ENCODE results near the gene LAG3.
"Not testable (repeated sequence)": the region's sequence is repeated elsewhere in the genome, so short reads cannot be mapped to it uniquely, and the experiment has no call there.

The LAG3 gene

GRCh38 chr12:6772331-6772695, at the start of gene LAG3:
LAG3 (plus strand) TSS chr12:6772520; CDS start chr12:6772853, 333 bp downstream.
- DNase-seq (ENCODE audit: low read depth in 2 of 3, low spot score in 2 of 3) = peak in 2 of 3 experiments; percentile 53 to 69

- DNase-seq (ENCODE audit: low read depth in 2 of 3, low spot score in 2 of 3) = no peak
Observed at GRCh38 chr12:6722863-6723262, 49.5 kb upstream of the LAG3 start.

- peak; percentile 70 to 95 (median 84) for DNase-seq (ENCODE audit: low read depth in 2 of 3, low spot score in 2 of 3)
Observed at GRCh38 chr12:6723607-6724408, 48.5 kb upstream of the LAG3 start, which contains the start of gene COPS7A. COPS7A (plus strand) TSS chr12:6724046; CDS start chr12:6724657, 611 bp downstream.

- DNase-seq (ENCODE audit: low read depth in 2 of 3, low spot score in 2 of 3) = no peak
Observed at GRCh38 chr12:6724409-6724797, 47.9 kb upstream of the LAG3 start.

GRCh38 chr12:6725350-6725749, 47.0 kb upstream of the LAG3 start:
- no peak for DNase-seq (ENCODE audit: low read depth in 2 of 3, low spot score in 2 of 3)

GRCh38 chr12:6729186-6729585, 43.1 kb upstream of the LAG3 start:
- no peak for DNase-seq (ENCODE audit: low read depth in 2 of 3, low spot score in 2 of 3)

GRCh38 chr12:6730169-6730568, 42.2 kb upstream of the LAG3 start:
- DNase-seq (ENCODE audit: low read depth in 2 of 3, low spot score in 2 of 3) = no peak

- no peak for DNase-seq (ENCODE audit: low read depth in 2 of 3, low spot score in 2 of 3)
Observed at GRCh38 chr12:6734506-6735387, 37.6 kb upstream of the LAG3 start.

GRCh38 chr12:6735448-6736191, 36.7 kb upstream of the LAG3 start:
- no peak for DNase-seq (ENCODE audit: low read depth in 2 of 3, low spot score in 2 of 3)

- no peak for DNase-seq (ENCODE audit: low read depth in 2 of 3, low spot score in 2 of 3)
Observed at GRCh38 chr12:6736754-6737153, 35.6 kb upstream of the LAG3 start.

- not testable (repeated sequence) for DNase-seq (ENCODE audit: low read depth in 2 of 3, low spot score in 2 of 3)
Observed at GRCh38 chr12:6742080-6742479, 30.2 kb upstream of the LAG3 start.

- DNase-seq (ENCODE audit: low read depth in 2 of 3, low spot score in 2 of 3) = no peak
Observed at GRCh38 chr12:6742834-6743233, 29.5 kb upstream of the LAG3 start.

GRCh38 chr12:6743300-6743699, 29.0 kb upstream of the LAG3 start:
- DNase-seq (ENCODE audit: low read depth in 2 of 3, low spot score in 2 of 3) = not testable (repeated sequence)

- DNase-seq (ENCODE audit: low read depth in 2 of 3, low spot score in 2 of 3) = no peak
Observed at GRCh38 chr12:6745741-6746525, 26.4 kb upstream of the LAG3 start.

- DNase-seq (ENCODE audit: low read depth in 2 of 3, low spot score in 2 of 3) = no peak
Observed at GRCh38 chr12:6747216-6747615, 25.1 kb upstream of the LAG3 start.

GRCh38 chr12:6748761-6749160, 23.6 kb upstream of the LAG3 start:
- DNase-seq (ENCODE audit: low read depth in 2 of 3, low spot score in 2 of 3) = no peak

- no peak for DNase-seq (ENCODE audit: low read depth in 2 of 3, low spot score in 2 of 3)
Observed at GRCh38 chr12:6750506-6750905, 21.8 kb upstream of the LAG3 start.

- no peak for DNase-seq (ENCODE audit: low read depth in 2 of 3, low spot score in 2 of 3)
Observed at GRCh38 chr12:6751767-6752166, 20.6 kb upstream of the LAG3 start.

GRCh38 chr12:6752167-6752920, 20.0 kb upstream of the LAG3 start:
- no peak for DNase-seq (ENCODE audit: low read depth in 2 of 3, low spot score in 2 of 3)
